Smooth muscle cell of the brain vasculature (primary cell): Measurements from ENCODE around the gene CADM1.
A peak's percentile ranks its signal among the peaks of the same experiment; 100 is the strongest.

Experiments used
- DNase-seq: peaks from one replicate; pipeline ENCODE4 v3.0.0-alpha.2; 2012; ENCODE audit warnings: low read depth, low spot score

The CADM1 gene

DNA sequence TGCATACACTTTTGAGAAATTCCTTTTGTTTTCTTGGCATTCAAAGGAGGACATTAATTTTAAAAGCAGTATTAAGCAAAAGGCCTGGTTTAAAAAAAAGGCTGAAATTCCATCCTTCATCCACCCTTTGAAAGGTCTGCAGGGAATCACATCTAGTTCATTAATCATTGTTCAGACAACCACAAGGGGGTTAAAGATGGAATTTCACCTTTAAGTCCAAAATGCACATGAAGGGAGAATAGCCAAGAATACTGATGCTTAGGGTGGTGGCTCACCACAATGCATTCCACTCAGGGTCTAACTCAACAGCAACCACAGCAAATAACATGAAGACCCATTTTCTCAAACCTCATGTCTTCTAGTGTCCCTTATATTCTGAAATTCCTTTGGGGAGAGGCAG lies 256.9 kb downstream of the CADM1 start:
- DNase-seq = no peak

GRCh38 chr11:115244758-115245157 lies 259.5 kb downstream of the CADM1 start:
- no peak for DNase-seq

DNA sequence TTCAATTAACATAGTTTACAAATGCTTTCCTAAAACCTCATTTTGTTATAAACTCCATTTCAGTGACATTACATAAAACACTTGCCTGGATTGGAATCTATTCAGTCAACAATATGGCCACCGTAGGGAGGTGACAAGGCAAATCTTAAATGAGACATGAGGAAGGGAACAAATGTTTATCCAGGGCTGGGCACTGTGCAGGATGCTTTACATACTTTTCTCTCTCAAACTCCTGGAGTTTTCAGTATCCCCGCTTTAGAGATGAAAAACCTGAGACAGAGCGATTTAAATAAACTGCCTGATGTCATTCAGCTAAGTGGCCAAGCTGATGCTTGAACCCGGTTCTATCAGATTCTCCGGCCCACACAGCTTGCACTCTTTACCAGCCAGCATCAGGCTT lies 259.9 kb downstream of the CADM1 start:
- DNase-seq = no peak

GRCh38 chr11:115242982-115243381 lies 261.2 kb downstream of the CADM1 start:
- DNase-seq = no peak

GRCh38 chr11:115241899-115242298 lies 262.3 kb downstream of the CADM1 start:
- DNase-seq = no peak

- no peak for DNase-seq
Observed at GRCh38 chr11:115238791-115239190, 265.4 kb downstream of the CADM1 start.

GRCh38 chr11:115238086-115238485 lies 266.1 kb downstream of the CADM1 start:
- no peak for DNase-seq

GRCh38 chr11:115237578-115237977 lies 266.6 kb downstream of the CADM1 start:
- DNase-seq = no peak

DNA sequence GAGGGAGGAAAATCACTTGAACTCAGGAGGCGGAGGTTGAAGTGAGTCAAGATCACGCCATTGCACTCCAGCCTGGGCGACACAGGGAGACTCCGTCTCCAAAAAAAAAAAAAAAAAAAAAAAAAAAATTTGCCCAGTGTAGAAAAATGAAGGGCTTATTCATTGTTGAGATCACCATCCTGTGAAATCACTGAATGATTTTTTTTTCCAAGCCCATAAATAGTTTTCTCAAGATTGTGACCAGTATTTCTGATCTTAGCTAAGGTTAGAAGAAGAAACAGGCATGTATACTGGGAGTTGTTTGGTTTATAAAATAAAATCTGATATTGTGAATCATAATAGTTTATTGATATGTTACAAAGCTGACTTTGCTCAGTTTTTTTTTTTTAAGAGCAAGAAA lies 269.4 kb downstream of the CADM1 start:
- DNase-seq = no peak

DNA sequence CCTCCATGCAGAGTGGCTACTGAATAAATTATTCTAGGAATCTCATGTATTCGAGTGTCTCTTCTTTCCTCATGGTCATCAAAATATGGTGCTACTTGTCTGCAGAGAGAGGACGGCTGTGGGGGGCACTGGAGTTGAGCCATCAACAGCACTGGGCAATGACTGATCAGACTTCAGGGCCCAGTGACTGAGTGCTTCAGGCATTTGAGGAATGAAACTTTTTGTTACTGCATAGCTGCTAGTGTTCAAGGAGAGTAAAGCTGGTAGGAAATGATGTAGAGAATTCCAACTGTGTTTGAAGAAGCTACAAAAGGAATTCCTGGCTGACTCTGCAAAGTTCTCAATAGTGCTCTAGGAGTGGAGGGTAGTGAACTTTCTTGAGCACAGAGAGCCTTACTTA lies 277.7 kb downstream of the CADM1 start:
- DNase-seq = peak; percentile 57

DNA sequence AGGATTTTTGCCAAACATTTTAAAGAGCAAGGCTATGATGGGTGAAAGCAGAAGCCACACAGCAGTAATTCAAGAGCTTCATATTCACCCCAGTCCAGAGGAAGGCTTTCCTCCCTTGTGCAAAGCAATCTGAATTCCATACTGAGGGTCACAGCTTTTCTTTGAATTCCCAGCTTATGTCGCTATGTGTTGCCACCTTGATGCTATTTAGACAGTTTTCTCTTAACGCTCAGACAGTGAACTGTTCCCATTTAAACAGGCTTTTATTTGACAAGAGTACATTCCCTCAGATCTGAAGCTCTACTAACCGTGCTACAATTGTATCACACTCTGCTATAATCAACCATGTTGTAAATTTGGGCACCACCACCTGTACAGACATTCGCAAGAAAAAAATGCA lies 279.7 kb downstream of the CADM1 start:
- DNase-seq = no peak

DNA sequence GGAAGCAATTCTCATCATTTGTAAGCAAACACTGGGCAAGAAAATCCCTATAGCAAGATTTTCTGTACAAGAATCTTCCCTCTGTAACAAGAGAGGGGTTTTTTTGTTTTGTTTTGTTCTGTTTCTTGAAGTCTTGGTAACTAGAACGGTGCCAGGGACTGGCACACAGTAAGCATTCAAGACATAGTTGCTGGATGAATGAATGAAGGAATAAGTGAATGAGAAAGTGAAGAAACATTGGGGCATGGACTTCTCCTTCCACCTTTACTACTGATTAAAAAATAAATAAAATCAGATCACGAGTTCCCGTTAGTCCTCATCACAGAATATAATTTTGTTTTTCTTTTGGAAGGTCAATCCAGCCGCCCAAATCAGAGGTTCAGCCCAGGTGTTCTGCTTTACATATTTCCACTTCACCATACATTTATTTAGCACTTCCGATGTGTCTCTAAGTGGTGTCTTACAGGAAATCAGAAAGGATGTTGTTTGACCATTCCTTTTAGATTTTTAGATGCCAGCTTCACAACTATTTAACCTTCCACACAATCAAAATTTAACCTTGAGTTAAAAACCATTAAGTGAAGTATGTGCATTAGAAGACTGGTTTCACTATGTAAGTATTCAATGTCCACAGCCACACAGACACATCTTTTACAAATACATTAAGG lies 281.2 kb downstream of the CADM1 start:
- DNase-seq = no peak

DNA sequence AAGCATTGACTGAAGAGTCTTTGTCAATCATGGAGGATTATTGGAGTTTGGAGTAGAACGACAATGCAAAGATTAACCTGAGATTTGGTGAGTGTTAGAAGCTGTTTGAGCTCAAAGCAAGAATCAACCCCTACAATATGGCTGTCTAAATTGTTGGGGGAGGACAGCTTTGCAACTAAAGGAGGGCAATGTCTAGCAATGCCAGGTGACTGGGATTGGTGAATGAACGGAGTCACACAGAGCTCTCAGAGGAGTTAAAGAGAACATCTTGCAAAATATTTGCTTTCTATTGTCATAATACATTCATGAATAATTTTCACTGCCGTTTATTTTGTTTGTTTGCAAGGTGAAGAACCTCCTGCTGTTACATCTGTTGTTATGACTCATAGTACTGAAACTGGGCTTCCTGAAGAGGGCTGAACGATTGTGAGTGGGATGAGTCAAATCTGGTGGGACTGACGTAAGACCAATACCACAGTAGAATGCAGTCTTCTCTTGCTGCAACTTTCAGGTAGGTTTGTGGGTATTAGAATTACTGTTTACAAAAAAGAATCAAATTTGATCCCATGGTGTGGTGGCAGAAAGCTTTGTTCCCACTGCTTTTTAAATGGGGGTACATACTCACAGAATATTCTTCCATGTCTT lies 281.9 kb downstream of the CADM1 start:
- DNase-seq = peak; percentile 75

DNA sequence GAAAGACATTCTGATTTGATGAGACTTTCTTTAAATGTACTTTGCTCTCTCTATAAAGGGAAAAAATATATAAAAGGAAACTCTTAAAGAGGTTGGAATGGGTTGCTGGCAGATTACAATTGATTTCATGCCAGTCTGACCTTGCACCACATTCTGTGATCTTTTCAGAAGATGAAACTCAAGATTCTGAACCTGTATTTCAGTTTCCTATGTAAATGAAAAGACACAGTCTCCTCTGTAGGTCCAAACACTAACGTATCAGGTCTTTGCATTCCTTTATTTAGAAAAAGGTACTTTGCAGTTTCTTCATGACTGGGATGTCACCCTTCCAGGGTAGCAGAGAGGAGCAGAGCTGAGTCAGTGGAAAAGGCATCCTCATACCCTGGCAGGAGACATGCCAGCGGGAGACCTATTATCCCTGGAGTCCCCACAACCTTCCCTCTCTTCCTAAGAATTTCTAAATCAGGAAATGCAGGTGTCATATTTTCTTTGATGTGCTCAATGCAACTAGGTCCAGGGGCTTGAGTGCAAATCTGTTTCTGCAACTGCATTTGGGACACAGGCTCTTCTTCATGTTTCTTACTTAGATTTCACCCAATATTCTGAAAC lies 282.6 kb downstream of the CADM1 start:
- no peak for DNase-seq

DNA sequence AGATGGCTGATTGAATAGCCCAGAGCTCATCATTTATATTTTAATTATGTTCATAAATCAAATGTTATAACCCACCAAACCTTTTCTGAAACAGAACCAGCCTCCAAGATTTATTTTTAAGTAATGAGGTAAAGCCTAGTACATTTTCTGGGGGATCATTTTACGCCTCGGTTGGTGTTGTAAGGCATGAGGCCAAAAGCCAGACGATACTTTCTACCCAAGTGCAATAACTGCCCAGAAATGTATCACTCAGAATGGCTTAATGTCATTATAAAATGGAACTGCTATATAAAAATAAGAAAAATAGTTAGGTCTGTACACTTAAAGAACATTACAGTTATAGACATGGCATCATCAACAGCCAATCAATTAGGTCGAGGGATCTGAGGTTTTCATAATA lies 283.3 kb downstream of the CADM1 start:
- no peak for DNase-seq

DNA sequence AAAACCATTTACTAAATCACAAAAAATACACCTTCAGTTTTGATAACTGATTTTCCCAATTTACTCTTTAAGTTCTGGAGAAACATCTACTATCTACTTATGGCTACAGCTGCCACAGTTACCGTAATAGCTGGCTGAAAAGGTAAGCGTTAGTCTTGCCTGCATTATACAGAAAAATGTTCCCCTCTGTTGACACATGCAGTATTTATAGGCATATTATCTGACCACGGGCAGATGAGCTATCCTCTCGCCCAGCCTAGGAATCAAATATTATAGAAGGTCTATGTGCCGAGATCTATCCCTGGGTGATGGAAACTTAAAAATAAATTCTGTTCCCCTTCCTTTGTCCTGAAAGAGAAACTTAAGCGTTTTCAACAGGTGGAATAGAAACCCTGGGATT lies 283.8 kb downstream of the CADM1 start:
- no peak for DNase-seq

DNA sequence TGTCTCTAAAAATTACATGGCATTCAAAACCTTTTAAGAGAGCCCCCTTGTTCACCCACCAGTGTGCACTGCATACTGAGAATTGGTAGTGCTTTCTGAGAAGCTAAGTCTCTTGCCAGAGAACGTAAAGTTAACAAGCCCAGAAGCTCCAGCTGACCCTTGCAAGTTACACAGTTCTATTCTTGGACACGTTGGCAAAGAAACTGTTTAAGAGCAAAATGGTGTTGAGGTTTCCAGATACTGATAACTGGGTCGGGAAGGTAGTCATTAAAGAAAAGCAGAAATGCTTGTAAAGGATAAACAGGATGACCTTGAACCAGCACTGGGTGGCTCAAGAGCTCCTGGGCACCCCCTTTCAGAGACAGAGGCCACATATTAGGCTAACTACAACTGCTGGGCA lies 284.8 kb downstream of the CADM1 start:
- no peak for DNase-seq

GRCh38 chr11:115217726-115218311 lies 286.4 kb downstream of the CADM1 start:
- no peak for DNase-seq

DNA sequence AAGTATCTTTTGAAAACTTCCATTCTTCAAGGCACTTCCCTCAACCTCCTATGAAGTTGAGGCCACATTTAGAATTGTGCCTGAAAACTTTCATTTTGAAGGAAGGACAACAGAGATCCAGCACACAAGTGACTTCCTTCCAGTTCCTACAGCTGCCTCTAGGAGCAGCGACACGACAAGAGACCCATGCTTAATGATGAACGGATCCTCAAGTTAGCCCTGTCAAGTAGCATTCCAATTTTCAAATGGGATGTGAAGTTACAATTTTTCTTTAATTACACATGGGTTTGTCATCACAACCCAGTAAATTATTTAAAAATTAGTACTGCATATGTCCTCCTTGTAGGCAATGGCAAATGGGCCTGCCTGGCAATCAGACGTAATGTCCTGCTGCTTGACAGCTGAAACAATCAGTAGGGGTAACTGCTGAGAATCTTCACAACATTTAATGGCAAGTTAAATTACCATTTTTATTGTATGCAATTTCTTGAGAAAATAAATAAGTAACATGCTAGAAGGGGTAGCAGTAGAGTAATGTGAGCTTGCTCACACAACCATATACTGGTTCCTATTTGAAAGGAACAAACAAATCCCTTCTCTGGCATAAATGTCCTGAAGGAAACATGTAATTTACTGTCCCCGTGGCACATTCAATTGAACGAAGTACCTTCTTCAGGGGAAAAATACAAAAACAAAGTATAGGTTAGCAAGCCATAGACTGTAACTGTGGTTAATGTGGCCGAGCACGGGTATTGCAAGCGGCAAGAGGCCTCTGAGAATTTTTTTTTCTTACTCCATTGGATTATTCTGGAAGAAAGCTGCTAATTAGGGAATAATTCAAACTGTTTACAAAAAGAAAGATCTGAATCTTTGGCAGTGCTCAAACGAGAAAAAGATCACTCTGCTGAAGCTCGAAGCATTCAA lies 288.3 kb downstream of the CADM1 start:
- no peak for DNase-seq

- no peak for DNase-seq
Observed at GRCh38 chr11:115214644-115215234, 289.5 kb downstream of the CADM1 start.

DNA sequence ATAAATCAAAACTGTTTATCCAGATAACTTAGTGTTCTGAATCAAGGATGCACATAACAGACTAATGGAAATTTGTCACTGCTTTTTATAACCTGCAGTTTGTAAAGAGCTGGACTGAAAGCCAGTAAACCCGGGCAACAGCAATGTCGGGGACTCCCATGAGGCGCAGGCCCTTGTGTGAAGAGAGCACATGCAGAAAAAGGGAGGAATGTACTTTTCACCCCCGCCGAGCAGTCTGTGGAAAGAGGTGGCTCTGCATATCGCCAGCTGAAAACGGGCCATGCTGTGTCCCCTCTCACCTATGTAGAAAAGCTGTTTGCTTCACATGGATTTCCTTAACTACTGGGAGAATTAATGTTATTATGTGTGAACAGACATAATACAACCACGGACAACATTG lies 291.2 kb downstream of the CADM1 start:
- no peak for DNase-seq
